Measurements from ENCODE around the gene DLEC1.

DNA sequence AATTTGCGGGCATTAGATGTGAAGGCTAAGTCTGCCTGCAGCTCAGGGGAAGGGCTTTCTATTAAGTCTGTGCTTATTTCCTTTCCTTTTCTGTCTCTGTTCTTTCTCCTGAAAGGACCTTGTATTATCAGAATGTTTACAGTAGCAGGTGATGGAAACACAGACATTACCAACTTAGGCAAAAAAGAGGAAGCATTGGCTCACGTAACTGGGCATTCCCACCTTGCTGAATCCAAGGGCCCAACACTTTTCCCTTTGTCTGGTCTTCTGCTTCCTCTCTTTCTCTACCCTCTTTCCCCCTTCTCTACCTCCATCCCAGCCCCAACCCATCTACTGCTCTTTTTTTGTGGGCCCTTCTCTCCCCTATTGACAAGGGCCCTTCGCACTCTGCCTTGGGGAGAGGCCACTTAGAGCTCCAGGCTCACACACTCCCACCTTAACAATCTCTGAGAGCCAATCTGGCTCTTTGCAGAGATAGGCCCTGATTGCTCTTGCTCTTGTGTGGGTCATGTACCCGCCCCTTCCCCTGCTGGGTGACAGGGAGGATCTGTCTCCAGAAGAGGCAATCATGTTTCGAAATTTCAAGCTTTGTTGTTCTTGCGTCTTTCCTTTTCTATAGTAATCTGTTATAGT is 62.9 kb downstream of the DLEC1 start:
- TF ChIP-seq, protein P1, sequence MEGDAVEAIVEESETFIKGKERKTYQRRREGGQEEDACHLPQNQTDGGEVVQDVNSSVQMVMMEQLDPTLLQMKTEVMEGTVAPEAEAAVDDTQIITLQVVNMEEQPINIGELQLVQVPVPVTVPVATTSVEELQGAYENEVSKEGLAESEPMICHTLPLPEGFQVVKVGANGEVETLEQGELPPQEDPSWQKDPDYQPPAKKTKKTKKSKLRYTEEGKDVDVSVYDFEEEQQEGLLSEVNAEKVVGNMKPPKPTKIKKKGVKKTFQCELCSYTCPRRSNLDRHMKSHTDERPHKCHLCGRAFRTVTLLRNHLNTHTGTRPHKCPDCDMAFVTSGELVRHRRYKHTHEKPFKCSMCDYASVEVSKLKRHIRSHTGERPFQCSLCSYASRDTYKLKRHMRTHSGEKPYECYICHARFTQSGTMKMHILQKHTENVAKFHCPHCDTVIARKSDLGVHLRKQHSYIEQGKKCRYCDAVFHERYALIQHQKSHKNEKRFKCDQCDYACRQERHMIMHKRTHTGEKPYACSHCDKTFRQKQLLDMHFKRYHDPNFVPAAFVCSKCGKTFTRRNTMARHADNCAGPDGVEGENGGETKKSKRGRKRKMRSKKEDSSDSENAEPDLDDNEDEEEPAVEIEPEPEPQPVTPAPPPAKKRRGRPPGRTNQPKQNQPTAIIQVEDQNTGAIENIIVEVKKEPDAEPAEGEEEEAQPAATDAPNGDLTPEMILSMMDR (IDR thresholded peaks at IDR 0.05) = no peak
- no peak for TF ChIP-seq POLR2A (IDR thresholded peaks at IDR 0.05)

Data from lower leg skin (tissue), 3 donors.